Stimulated activated CD4-positive, alpha-beta T cell treated with anti-CD3 and anti-CD28 coated beads, TNF-alpha, amount 100 ng/mL, for 1 hour (primary cell): ENCODE results near the gene PHLPP1.
"Not testable (repeated sequence)": the region's sequence is repeated elsewhere in the genome, so short reads cannot be mapped to it uniquely, and the experiment has no call there.

ENCODE experiments used
- DNase-seq, 3 donors: peaks; one replicate each; pipeline ENCODE4 v3.0.0-alpha.2; 2020; ENCODE audit warnings: low read depth in 3 of 3, low spot score in 1 of 3

The PHLPP1 gene

DNA sequence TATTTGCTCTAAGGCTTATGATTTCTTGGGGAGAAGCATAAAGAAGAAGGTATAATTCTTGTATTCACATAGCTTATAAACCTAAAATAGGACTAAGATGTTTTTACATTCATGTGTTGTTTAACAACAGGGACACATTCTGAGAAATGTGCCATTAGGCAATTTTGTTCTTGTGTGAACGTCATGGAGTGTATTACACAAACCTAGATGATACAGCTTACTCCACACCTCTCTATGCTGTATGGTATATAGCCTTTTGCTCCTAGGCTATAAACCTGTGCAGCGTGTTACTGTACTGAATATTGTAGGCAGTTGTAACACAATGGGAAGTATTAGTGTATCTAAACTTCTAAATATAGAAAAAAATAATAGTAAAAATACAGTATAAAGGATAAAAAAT lies 92.1 kb downstream of the PHLPP1 start:
- no peak for DNase-seq

DNA sequence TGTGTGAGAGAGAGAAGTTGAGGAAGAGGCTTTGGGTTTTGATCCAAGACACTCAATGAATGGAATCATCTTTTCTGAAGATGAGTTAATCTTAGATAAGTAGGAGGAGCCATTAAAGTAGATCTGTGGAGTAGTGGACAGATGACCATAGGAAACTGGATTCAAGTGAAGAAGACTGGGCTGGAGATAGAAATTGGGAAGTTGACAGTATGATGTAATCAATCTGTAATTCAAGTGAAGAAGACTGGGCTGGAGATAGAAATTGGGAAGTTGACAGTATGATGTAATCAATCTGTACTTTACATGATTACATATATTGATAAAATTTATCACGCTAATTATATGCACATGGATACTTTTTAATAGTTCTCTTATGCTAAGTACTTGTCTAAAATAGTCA lies 92.8 kb downstream of the PHLPP1 start:
- no peak for DNase-seq

DNA sequence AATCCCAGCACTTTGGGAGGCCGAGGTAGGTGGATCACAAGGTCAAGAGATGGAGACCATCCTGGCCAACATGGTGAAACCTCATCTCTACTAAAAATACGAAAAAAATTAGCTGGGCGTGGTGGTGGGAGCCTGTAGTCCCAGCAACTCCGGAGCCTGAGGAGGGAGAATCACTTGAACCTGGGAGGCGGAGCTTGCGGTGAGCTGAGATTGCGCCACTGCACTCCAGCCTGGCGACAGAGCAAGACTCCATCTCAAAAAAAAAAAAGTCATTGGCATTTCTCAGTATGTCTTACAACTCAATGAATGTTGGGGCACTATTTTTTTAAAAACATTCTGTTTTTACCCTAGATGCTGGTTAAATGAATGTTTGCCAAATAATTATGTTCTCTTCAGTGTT lies 94.1 kb downstream of the PHLPP1 start:
- not testable (repeated sequence) for DNase-seq

DNA sequence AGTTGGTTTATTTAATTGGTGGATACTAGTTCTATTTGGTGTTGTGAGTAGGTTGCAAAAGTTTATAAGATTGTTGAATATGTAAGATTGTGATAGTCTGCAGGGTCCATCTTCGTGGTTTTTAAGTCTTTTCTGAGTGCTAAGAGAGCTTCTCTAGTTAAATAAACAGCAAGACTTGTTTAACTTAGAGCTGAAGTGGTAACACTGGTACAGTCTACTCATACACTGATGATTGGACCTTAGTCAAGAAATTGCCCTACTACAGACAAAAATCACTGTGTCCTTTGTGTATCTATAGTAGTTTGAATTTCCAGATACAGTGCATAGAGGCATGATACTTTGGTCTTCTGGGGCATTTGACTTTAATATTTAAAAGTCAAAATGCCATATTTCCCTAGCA lies 94.6 kb downstream of the PHLPP1 start:
- no peak for DNase-seq

GRCh38 chr18:62810682-62811081 lies 95.3 kb downstream of the PHLPP1 start:
- no peak for DNase-seq

DNA sequence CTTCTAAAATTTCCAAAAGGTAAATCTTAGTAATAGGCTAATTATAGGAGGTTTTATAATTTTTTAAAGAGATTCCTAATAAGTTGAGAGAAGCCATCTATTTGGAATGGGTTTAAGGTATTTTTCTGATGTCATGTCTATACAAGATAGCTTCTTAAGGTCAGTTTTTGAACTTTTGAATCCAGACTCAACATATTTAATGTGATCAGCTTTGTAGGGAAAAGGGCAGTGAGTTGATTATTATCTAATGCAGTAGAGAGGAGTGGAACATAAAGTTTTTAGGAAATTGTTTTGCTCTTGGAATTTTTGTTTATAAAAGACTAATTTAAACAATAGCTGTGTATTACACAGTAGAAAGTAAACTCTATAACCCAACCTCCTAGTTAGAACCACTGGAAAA lies 96.3 kb downstream of the PHLPP1 start:
- no peak for DNase-seq

DNA sequence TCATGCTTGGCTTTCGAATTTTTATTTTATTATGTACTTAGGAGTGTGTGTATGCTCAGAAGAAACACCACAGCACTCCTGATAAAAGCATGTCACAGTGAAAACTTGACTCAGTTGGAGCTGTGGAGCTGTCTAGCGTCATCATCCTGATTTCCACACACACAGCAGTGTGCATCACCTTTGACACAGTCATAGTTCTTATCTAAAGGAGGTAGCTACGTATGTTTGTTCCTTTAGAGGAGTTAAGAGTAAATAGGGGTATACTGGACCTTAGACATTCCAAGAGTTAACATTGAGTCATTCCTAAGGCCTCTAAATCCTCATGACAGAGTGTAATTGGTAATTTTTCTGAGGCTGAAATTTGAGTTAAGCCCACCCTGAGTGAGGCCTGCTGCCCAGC lies 96.9 kb downstream of the PHLPP1 start:
- DNase-seq = no peak

GRCh38 chr18:62812876-62813275 lies 97.5 kb downstream of the PHLPP1 start:
- no peak for DNase-seq

DNA sequence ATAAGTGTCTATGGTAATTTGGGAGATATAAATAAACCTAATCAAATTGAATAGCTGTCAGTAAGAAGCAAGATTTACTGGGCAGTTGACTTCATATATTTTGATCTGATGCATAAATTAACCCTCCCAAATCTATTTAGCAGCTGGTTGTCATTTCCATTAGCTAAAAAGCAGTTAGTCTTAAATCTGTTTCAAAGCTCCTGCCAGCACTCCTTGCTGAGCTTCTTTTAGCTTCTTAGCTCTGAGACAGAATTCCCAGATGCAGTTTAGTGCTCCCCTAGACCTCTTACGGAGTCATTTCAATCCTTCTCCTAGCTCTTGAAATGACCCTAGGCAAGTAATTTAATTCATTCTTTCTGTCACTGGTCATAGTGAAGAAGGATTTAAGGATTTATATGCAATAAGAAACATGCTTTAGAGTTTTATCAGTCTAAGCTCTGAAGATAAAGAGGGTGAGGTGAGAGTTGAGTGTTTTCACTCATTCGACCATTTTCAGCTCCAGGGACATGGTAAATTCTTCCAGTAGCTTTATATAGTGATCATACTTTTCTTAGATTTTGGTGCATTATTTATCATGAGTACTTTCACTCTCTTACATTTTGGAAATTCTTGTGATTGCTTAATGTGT lies 98.9 kb downstream of the PHLPP1 start:
- DNase-seq = no peak

DNA sequence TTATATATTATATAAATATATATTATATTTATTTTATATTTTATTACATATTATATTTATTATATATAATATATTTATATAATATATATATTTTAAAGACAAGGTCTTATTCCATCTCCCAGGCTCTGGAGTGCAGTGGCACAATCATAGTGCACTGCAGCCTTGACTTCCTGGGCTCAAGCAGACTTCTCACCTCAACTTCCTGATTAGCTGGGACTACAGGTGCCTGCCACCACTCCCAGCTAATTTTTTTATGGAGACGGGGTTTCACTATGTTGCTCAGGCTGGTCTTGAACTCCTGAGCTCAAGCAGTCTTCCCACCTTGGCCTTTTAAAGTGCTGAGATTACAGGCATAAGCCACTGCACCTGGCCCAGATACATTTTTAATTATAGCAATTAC lies 110.0 kb downstream of the PHLPP1 start:
- no peak for DNase-seq

- no peak for DNase-seq
Measured at GRCh38 chr18:62827397-62827796, 112.1 kb downstream of the PHLPP1 start.

- DNase-seq = no peak
Measured at GRCh38 chr18:62828091-62828640, 112.8 kb downstream of the PHLPP1 start.

GRCh38 chr18:62828852-62829251 lies 113.5 kb downstream of the PHLPP1 start:
- no peak for DNase-seq

GRCh38 chr18:62829936-62830335 lies 114.6 kb downstream of the PHLPP1 start:
- no peak for DNase-seq

DNA sequence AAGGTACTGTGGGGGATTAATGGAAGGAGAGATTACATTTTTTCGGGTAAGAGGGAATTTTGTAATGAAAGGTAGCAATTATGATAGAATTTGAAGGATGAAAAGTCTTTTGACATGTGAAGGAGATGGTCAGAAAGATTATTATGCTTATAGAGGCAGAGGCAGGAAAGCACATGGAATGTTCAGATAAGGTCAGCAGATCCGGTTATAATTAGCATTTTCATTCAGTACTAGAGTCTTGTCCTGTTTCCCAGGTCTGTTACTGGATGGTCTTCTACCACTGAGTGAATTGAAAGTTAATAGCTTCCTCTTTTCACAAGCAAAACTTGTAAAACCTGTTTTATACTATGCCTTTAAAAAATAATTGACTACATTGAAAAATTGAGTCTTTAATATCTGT lies 116.9 kb downstream of the PHLPP1 start:
- no peak for DNase-seq

- no peak for DNase-seq
Measured at GRCh38 chr18:62833494-62833893, 118.2 kb downstream of the PHLPP1 start.

DNA sequence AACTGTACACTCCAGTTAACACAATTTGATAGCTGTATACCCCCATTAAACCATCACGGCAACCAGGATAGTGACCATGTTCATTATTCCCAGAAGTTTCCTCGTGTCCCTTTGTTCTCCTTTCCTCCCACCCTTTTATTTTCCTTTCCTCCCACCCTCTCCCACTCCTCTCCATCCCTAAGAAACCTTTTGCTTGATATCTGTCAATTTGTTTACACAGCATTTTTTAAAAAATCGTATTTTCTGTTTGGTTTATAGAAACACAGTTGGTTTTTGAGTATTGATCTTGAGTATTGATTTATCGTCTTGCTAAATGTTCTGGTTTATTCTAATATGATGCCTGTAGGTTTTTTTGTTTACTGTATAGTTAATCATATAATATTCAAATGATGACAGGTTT lies 119.4 kb downstream of the PHLPP1 start:
- no peak for DNase-seq

GRCh38 chr18:62837011-62837410 lies 121.7 kb downstream of the PHLPP1 start:
- no peak for DNase-seq

DNA sequence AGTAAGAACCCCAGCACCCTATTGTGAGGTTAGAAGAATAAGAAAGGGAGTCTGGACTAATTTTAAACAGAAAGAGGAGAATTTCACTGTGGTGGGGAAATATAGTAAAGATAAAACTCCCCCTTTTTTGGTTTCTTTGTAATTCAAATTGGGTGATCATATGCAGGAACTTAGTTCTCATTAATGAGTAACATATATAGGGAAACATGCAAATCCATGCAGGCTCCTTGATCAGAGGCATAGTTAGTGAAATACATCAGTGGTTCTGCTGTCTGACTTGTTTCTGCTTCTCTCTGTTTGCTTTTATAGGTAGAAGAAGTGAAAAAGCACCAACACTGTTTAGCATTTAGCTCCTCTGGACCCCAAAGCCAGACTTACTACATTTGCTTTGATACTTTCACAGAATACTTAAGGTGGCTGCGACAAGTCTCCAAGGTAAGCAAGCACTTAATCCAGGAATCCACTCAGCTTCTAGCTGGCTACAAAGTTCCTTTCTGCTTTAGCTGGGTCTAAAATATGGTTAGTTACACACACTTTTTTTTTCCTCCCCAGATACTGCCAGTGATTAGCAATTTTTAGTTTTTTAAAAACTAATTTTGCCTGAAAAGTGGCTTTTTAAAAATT lies 123.2 kb downstream of the PHLPP1 start:
- no peak for DNase-seq

DNA sequence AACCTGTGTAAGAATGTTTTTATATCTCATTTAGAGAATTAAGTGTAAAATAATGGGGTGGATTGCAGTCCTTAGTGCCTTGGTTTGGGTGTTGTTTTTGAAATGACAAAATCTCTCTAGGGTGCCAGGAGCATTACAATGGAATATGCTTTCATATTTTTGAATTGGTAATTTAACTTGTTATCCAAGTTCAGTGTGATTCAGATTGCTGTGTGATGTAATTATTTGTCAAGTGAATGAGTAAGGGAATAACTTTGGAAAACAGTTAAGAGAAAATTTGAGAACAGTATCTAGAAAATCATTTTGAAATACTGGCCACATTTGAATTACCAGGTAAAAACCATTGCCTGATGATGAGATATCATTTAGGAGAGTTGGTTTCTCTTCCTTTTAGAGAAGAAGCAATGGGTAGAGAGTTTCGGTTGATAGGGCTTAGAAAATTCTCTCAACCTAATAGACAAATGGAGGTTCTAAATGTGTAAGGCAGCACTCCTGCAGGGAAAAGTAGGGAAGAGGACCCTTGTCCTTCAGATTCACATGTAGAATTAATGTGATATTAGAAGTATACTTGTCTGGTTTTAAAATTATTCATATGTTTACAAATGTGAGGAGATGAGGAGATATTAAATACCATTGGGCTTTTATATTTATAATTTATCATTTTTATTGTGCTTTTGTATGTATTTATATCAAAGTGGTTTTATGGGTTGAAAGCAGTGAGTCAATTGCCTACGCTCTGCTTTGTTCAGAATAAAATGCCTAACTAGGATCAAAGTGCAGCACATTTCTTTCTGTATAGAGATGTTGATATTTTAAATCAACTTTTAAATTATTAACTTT lies 124.8 kb downstream of the PHLPP1 start:
- DNase-seq = no peak

DNA sequence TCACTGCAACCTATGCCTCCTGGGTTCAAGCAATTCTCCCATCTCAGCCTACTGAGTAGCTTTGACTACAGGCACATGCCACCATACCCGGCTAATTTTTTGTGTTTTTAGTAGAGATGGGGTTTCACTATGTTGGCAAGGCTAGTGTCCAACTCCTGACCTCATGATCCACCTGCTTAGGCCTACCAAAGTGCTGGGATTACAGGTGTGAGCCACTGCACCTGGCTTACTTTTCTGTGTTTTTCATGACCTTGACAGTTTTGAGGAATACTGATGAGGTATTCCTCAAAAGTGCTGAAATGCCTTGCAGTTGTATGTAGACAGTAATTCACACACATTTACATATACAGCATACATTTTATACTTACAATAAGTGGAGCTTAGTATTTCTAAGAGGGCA lies 126.1 kb downstream of the PHLPP1 start:
- DNase-seq = no peak

GRCh38 chr18:62842898-62843297 lies 127.6 kb downstream of the PHLPP1 start:
- no peak for DNase-seq
